ENCODE measurements around the gene ROR1. TPM values are rescaled to one million over a fixed set of nuclear protein-coding genes. Genes with fewer than 3 reads are reported as not detected.

ROR1 gene
- total RNA-seq, 4 donors from 2014 or later = 0.73 to 2.6 (median 1.4) TPM

DNA sequence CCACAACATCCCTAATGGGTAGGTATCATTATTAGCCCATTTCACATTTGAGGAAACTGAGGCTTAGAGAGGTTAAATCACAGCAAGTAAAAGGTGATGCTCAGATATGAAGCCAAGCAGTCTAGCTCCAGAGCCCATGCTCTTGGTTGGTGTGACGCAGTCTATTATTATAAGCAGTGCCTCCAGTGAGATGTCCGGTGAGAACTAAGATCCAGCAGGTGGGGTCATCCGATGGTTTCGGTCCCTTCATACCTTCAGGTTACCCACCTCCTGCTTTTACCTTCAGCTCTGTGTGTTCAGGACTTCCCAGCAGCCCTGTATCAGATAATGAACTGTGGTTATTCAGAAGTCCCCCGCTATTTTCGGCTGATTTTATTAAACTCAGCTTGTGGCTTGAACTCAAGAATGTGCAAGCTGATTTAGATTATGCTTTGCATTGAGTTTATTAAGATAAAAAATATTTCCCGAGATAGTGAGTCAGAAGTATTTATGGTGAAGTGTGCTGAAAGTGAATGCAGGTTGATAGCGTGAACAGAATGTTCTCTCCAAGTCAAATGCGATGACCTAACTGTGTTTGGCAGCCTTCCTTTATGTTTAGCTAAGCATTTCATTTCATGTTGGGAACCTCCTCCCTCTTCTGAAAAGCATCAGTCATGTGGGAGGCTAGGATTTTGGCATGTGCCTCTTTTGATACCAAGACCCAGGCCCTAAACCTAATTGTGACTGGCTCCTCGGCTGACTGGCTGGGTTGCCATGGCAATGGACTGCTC, 268.7 kb downstream of the ROR1 start:
- WGBS, 2 donors = 62 to 74% methylated on average over 10 of the region's 10 CpGs
- Histone ChIP-seq H3K9me3 (no peaks in the 10 kb centered on the region), H3K36me3 (no peaks in the 10 kb centered on the region), H3K27me3 (no peaks in the 10 kb centered on the region), H3K27ac (peak overlapping the region in 1 of 3 donors; percentile 13), H3K4me3 (replicated peaks in 1 of 3) (no peak overlapping the region), H3K4me1 (peaks cover 0 to 23% of the 10 kb centered on the region in 2 donors)
- intact Hi-C loops (cut with DNase I) = no loop called here
- peak in 1 of 2 donors; percentile 5 for DNase-seq
- TF ChIP-seq, protein P1, sequence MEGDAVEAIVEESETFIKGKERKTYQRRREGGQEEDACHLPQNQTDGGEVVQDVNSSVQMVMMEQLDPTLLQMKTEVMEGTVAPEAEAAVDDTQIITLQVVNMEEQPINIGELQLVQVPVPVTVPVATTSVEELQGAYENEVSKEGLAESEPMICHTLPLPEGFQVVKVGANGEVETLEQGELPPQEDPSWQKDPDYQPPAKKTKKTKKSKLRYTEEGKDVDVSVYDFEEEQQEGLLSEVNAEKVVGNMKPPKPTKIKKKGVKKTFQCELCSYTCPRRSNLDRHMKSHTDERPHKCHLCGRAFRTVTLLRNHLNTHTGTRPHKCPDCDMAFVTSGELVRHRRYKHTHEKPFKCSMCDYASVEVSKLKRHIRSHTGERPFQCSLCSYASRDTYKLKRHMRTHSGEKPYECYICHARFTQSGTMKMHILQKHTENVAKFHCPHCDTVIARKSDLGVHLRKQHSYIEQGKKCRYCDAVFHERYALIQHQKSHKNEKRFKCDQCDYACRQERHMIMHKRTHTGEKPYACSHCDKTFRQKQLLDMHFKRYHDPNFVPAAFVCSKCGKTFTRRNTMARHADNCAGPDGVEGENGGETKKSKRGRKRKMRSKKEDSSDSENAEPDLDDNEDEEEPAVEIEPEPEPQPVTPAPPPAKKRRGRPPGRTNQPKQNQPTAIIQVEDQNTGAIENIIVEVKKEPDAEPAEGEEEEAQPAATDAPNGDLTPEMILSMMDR (IDR thresholded peaks at IDR 0.05) = no peak
- no peak for TF ChIP-seq POLR2A (IDR thresholded peaks at IDR 0.05)

- H3K4me1 ChIP-seq = peaks cover 0 to 23% of the 10 kb centered on the region in 2 donors
- no peaks in the 10 kb centered on the region for H3K9me3 ChIP-seq
- H3K4me3 ChIP-seq (replicated peaks in 1 of 3) = no peak overlapping the region
- H3K27ac ChIP-seq = peak overlapping the region in 1 of 3 donors; percentile 13
- no peaks in the 10 kb centered on the region for H3K27me3 ChIP-seq
- no peak for DNase-seq
- no peaks in the 10 kb centered on the region for H3K36me3 ChIP-seq
- TF ChIP-seq, protein P1 (IDR thresholded peaks at IDR 0.05) = no peak
- no peak for TF ChIP-seq POLR2A (IDR thresholded peaks at IDR 0.05)
- intact Hi-C loops (cut with DNase I) = no loop called here
- WGBS, 2 donors = 67 to 74% methylated on average over 2 of the region's 2 CpGs
Observed at GRCh38 chr1:64043288-64043687, 269.5 kb downstream of the ROR1 start.

- no peaks in the 10 kb centered on the region for H3K9me3 ChIP-seq
- no peaks in the 10 kb centered on the region for H3K36me3 ChIP-seq
- TF ChIP-seq, protein P1 (IDR thresholded peaks at IDR 0.05) = no peak
- no peak for TF ChIP-seq POLR2A (IDR thresholded peaks at IDR 0.05)
- no peak overlapping the region for H3K4me3 ChIP-seq (replicated peaks in 1 of 3)
- no peaks in the 10 kb centered on the region for H3K27me3 ChIP-seq
- no peak overlapping the region for H3K27ac ChIP-seq
- no peak for DNase-seq
- peaks cover 0 to 20% of the 10 kb centered on the region in 2 donors for H3K4me1 ChIP-seq
- WGBS, 2 donors = 89 to 93% methylated on average over 5 of the region's 5 CpGs
- intact Hi-C loops (cut with DNase I) = no loop called here
Observed at GRCh38 chr1:64043976-64044375, 270.2 kb downstream of the ROR1 start.

DNA sequence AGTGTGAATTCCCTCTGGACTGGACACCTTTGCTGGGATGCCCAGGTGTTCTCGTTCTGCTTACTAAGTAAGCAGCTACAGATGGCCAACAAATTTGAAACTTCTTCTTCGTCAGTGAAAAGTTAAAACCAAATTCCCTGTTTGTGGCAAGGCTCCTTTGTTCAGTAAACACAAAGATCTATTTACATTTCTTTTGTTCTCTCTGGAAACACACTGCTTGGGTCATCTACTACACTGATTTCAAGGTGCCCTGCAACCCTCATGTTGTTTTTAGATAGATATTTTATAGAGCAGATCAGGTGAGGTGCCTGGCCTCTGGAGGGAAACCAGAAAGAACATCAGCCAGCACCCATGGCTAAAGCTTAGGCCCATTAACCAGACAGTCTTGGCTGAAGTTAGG, 272.4 kb downstream of the ROR1 start:
- no peak for TF ChIP-seq POLR2A (IDR thresholded peaks at IDR 0.05)
- TF ChIP-seq, protein P1 (IDR thresholded peaks at IDR 0.05) = no peak
- no peak overlapping the region for H3K27ac ChIP-seq
- H3K4me1 ChIP-seq = peaks cover 0 to 18% of the 10 kb centered on the region in 2 donors
- 96 to 97% methylated on average over 2 of the region's 2 CpGs for WGBS, 2 donors
- DNase-seq = no peak
- intact Hi-C loops (cut with DNase I) = no loop called here
- H3K36me3 ChIP-seq = no peaks in the 10 kb centered on the region
- no peaks in the 10 kb centered on the region for H3K27me3 ChIP-seq
- H3K9me3 ChIP-seq = no peaks in the 10 kb centered on the region
- no peak overlapping the region for H3K4me3 ChIP-seq (replicated peaks in 1 of 3)

DNA sequence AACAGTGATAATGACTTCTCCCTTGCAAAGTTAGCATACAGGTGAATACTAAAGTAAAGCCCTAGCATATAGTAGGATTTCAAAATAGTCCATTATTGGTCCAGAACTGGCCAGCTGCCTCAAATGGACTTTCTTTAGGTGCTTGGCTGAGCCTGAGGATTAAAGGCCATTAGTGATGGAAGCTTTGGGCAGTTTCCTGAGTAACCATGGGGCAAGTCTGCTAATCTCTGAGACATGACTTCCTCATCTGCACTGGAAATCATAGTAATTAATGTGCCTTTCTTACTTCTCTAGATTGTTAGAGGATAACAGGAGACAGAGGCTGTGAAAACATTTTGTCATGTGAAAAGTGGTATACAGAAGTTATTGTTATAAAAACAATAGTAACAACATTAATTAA, 273.1 kb downstream of the ROR1 start:
- TF ChIP-seq POLR2A (IDR thresholded peaks at IDR 0.05) = no peak
- TF ChIP-seq, protein P1 (IDR thresholded peaks at IDR 0.05) = no peak
- Histone ChIP-seq H3K27me3 (no peaks in the 10 kb centered on the region), H3K9me3 (no peaks in the 10 kb centered on the region), H3K27ac (no peak overlapping the region), H3K4me1 (peaks cover 0 to 11% of the 10 kb centered on the region in 2 donors), H3K36me3 (no peaks in the 10 kb centered on the region), H3K4me3 (replicated peaks in 1 of 3) (no peak overlapping the region)
- intact Hi-C loops (cut with DNase I) = no loop called here
- DNase-seq = no peak

All from thyroid gland (tissue), 4 donors.